ENCODE data around the gene ALPG.
"Not testable (repeated sequence)": the region's sequence is repeated elsewhere in the genome, so short reads cannot be mapped to it uniquely, and the experiment has no call there.

Gene ALPG

DNA sequence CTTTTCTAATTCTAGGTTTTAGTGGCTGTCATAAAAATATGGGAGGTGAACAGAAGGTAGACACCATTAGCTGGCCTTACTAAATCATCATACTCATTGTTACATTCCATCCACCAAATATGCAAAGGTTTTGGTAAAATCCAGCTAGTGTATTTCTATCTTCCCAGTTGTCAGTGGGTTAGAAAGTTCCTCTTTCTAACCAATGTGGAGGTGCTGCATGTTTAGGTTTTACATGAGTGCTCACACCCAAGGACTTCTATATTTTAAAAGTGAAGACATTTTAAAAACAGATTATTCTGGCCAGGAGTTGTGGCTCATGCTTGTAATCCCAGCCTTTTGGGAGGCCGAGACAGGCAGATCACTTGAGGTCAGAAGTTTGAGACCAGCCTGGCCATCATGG, 22.2 kb upstream of the ALPG start:
- H2AK5ac ChIP-seq (ENCODE audit: low read length): no peak overlapping the region
- no peak for DNase-seq
- H3K4me3 ChIP-seq (ENCODE audit: low read depth, low read length): no peak overlapping the region
- H3K27me3 ChIP-seq (ENCODE audit: insufficient read depth, low read length): no peaks in the 10 kb centered on the region
- H2BK12ac ChIP-seq (ENCODE audit: low read length): no peak overlapping the region
- no peak overlapping the region for H3K14ac ChIP-seq (ENCODE audit: low read length)
- H3K36me3 ChIP-seq (ENCODE audit: control insufficient read depth in 1 of 2, insufficient read depth in 2 of 2, low read length in 2 of 2): no peaks in the 10 kb centered on the region
- no peak overlapping the region for H2AFZ ChIP-seq (ENCODE audit: insufficient read depth, low read length, poor library complexity)
- no peak overlapping the region for H3K23ac ChIP-seq (ENCODE audit: low read length)
- no peak overlapping the region for H4K8ac ChIP-seq (ENCODE audit: low read depth, low read length)
- no peak overlapping the region for H3K18ac ChIP-seq (ENCODE audit: low read length)
- peaks cover 13 to 18% of the 10 kb centered on the region in 2 experiments for H3K4me1 ChIP-seq (ENCODE audit: control insufficient read depth in 1 of 2, insufficient read depth in 2 of 2, low read length in 2 of 2)
- H4K12ac ChIP-seq (ENCODE audit: low read depth, low read length): no peak overlapping the region
- no peak overlapping the region for H3K4me2 ChIP-seq (ENCODE audit: low read length)
- peaks cover 34% of the 10 kb centered on the region for H3K79me1 ChIP-seq (ENCODE audit: low read length)
- no peak overlapping the region for H3K9ac ChIP-seq (ENCODE audit: low read length)
- H4K91ac ChIP-seq (ENCODE audit: low read depth, low read length): no peak overlapping the region
- peaks cover 18% of the 10 kb centered on the region for H3K79me2 ChIP-seq (ENCODE audit: control insufficient read depth, insufficient read depth, low read length, poor library complexity)
- no peaks in the 10 kb centered on the region for H3K9me3 ChIP-seq (ENCODE audit: insufficient read depth, low read depth, low read length)
- no peak overlapping the region for H2BK5ac ChIP-seq (ENCODE audit: low read depth, low read length, poor library complexity)
- peak overlapping the region; percentile 25 for H3K4ac ChIP-seq (ENCODE audit: low read depth, low read length)
- WGBS (ENCODE audit: extremely low coverage, insufficient coverage, insufficient read length): no CpG with 5 or more reads among the region's 1 CpG
- no peak overlapping the region for H3K27ac ChIP-seq (ENCODE audit: low read depth, low read length)
- no peak overlapping the region for H2BK120ac ChIP-seq (ENCODE audit: insufficient read depth, low read length, poor library complexity)

DNA sequence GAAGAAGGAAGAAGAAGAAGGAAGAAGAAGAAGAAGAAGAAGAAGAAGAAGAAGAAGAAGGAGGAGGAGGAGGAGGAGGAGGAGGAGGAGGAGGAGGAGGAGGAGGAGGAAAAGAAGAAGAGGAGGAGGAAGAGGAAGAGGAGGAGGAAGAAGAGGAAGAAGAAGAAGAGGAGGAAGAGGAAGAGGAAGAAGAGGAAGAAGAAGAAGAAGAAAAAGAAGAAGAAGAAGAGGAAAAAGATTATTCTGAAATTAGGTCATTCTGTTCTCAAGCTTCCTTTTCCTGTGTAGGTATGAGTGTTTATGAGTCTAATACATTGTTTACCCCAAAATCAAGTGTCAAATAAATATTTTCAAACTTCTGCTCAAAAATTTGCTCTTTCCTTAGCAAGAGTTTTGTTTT, 21.6 kb upstream of the ALPG start:
- H2BK12ac ChIP-seq (ENCODE audit: low read length); H3K9ac ChIP-seq (ENCODE audit: low read length); H3K36me3 ChIP-seq (ENCODE audit: control insufficient read depth in 1 of 2, insufficient read depth in 2 of 2, low read length in 2 of 2); H3K4ac ChIP-seq (ENCODE audit: low read depth, low read length); H3K4me2 ChIP-seq (ENCODE audit: low read length); H4K8ac ChIP-seq (ENCODE audit: low read depth, low read length); H3K23ac ChIP-seq (ENCODE audit: low read length); H4K12ac ChIP-seq (ENCODE audit: low read depth, low read length); H2BK120ac ChIP-seq (ENCODE audit: insufficient read depth, low read length, poor library complexity); H3K4me3 ChIP-seq (ENCODE audit: low read depth, low read length); H2AK5ac ChIP-seq (ENCODE audit: low read length); H3K27me3 ChIP-seq (ENCODE audit: insufficient read depth, low read length); H3K9me3 ChIP-seq (ENCODE audit: insufficient read depth, low read depth, low read length); DNase-seq; H3K18ac ChIP-seq (ENCODE audit: low read length); H2AFZ ChIP-seq (ENCODE audit: insufficient read depth, low read length, poor library complexity); H3K14ac ChIP-seq (ENCODE audit: low read length): not testable (repeated sequence)
- Histone ChIP-seq H3K79me1 (ENCODE audit: low read length) (peaks cover 35% of the 10 kb centered on the region), H3K79me2 (ENCODE audit: control insufficient read depth, insufficient read depth, low read length, poor library complexity) (peaks cover 18% of the 10 kb centered on the region), H3K27ac (ENCODE audit: low read depth, low read length) (peak overlapping the region; percentile 84), H2BK5ac (ENCODE audit: low read depth, low read length, poor library complexity) (peak overlapping the region; percentile 37), H3K4me1 (ENCODE audit: control insufficient read depth in 1 of 2, insufficient read depth in 2 of 2, low read length in 2 of 2) (peaks cover 14 to 19% of the 10 kb centered on the region in 2 experiments), H4K91ac (ENCODE audit: low read depth, low read length) (peak overlapping the region; percentile 45)

DNA sequence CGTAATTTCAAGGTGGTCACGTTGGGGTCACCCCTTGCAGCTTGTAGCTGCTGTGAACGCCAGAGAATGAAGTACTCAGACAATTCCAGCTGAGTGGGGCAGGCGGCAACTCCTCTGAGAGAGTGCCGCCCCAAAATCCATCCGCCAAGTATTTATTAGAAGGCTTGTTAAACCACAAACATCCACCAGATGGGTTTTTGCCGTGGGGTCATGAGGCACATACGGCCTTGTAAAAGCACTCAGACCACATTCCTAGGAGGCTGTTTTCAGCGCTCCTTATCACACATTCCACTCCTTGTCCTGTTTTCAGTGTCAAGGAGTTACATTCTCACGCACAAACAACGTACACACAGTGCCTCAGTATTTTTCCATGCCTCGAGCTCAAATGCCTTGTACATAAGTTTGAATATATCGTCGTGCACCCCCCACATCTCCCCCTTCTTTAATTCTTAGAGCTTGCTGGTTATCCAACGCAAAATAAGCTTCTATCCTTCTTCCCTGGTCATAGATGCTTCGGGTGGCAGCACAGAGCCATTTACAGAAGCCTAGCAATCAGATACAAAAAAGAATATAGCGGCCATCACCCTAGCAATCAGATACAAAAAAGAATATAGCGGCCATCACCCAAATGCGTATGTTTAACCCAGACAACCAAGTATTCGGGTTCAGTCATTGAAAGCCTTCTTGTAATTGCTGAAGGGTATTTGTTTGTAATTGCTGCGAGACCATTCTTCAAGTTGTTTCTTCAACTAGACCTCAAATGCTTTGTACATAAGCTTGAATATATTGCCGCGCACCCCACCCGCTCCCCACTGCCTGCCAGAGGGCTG, 20.8 kb upstream of the ALPG start:
- H3K36me3 ChIP-seq (ENCODE audit: control insufficient read depth in 1 of 2, insufficient read depth in 2 of 2, low read length in 2 of 2): no peaks in the 10 kb centered on the region
- peak overlapping the region; percentile 98 for H4K12ac ChIP-seq (ENCODE audit: low read depth, low read length)
- peak overlapping the region; percentile 72 for H2AK5ac ChIP-seq (ENCODE audit: low read length)

DNA sequence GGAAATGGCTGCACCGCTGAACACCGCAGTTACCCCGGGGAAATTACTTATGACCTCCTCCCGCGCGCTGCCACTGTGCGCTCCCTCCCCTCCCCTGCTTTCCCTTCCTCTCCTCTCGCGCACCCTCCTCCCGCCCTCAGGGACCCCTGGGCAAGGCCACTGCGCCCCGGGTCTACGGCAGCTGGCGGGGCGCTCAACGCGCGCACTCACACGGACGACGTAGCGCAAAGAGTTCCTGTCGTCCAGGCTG, 20.2 kb upstream of the ALPG start:
- Histone ChIP-seq H2AK5ac (ENCODE audit: low read length) (peak overlapping the region; percentile 72), H3K4me3 (ENCODE audit: low read depth, low read length) (peak overlapping the region; percentile 75), H4K12ac (ENCODE audit: low read depth, low read length) (peak overlapping the region; percentile 98), H2BK12ac (ENCODE audit: low read length) (peak overlapping the region; percentile 99), H3K79me1 (ENCODE audit: low read length) (peaks cover 38% of the 10 kb centered on the region), H3K79me2 (ENCODE audit: control insufficient read depth, insufficient read depth, low read length, poor library complexity) (peaks cover 18% of the 10 kb centered on the region), H2AFZ (ENCODE audit: insufficient read depth, low read length, poor library complexity) (peak overlapping the region; percentile 82), H2BK5ac (ENCODE audit: low read depth, low read length, poor library complexity) (peak overlapping the region; percentile 97), H2BK120ac (ENCODE audit: insufficient read depth, low read length, poor library complexity) (peak overlapping the region; percentile 99), H3K9ac (ENCODE audit: low read length) (peak overlapping the region; percentile 42), H4K91ac (ENCODE audit: low read depth, low read length) (peak overlapping the region; percentile 99), H3K18ac (ENCODE audit: low read length) (peak overlapping the region; percentile 99), H3K27me3 (ENCODE audit: insufficient read depth, low read length) (no peaks in the 10 kb centered on the region), H3K14ac (ENCODE audit: low read length) (peak overlapping the region; percentile 99), H3K9me3 (ENCODE audit: insufficient read depth, low read depth, low read length) (no peaks in the 10 kb centered on the region), H3K27ac (ENCODE audit: low read depth, low read length) (peak overlapping the region; percentile 98), H3K23ac (ENCODE audit: low read length) (no peak overlapping the region), H3K4me2 (ENCODE audit: low read length) (peak overlapping the region; percentile 70), H3K4me1 (ENCODE audit: control insufficient read depth in 1 of 2, insufficient read depth in 2 of 2, low read length in 2 of 2) (peaks cover 18 to 22% of the 10 kb centered on the region in 2 experiments), H3K4ac (ENCODE audit: low read depth, low read length) (peak overlapping the region; percentile 99), H4K8ac (ENCODE audit: low read depth, low read length) (peak overlapping the region; percentile 96), H3K36me3 (ENCODE audit: control insufficient read depth in 1 of 2, insufficient read depth in 2 of 2, low read length in 2 of 2) (no peaks in the 10 kb centered on the region)
- no peak for DNase-seq
- no CpG with 5 or more reads among the region's 23 CpGs for WGBS (ENCODE audit: extremely low coverage, insufficient coverage, insufficient read length)

More for the DNA sequence above, 20.8 kb upstream of the ALPG start:
- H3K23ac ChIP-seq (ENCODE audit: low read length): no peak overlapping the region
- H3K4me3 ChIP-seq (ENCODE audit: low read depth, low read length): peak overlapping the region; percentile 75
- peak overlapping the region; percentile 99 for H2BK12ac ChIP-seq (ENCODE audit: low read length)
- H2AFZ ChIP-seq (ENCODE audit: insufficient read depth, low read length, poor library complexity): peak overlapping the region; percentile 82
- no CpG with 5 or more reads among the region's 24 CpGs for WGBS (ENCODE audit: extremely low coverage, insufficient coverage, insufficient read length)
- H2BK5ac ChIP-seq (ENCODE audit: low read depth, low read length, poor library complexity): peak overlapping the region; percentile 97
- H3K79me2 ChIP-seq (ENCODE audit: control insufficient read depth, insufficient read depth, low read length, poor library complexity): peaks cover 18% of the 10 kb centered on the region
- peak overlapping the region; percentile 99 for H2BK120ac ChIP-seq (ENCODE audit: insufficient read depth, low read length, poor library complexity)
- peak overlapping the region; percentile 99 for H4K91ac ChIP-seq (ENCODE audit: low read depth, low read length)
- peaks cover 38% of the 10 kb centered on the region for H3K79me1 ChIP-seq (ENCODE audit: low read length)
- peak overlapping the region; percentile 96 for H4K8ac ChIP-seq (ENCODE audit: low read depth, low read length)
- H3K9me3 ChIP-seq (ENCODE audit: insufficient read depth, low read depth, low read length): no peaks in the 10 kb centered on the region
- H3K27me3 ChIP-seq (ENCODE audit: insufficient read depth, low read length): no peaks in the 10 kb centered on the region
- H3K4ac ChIP-seq (ENCODE audit: low read depth, low read length): peak overlapping the region; percentile 99
- peak overlapping the region; percentile 42 for H3K9ac ChIP-seq (ENCODE audit: low read length)
- peaks cover 18 to 22% of the 10 kb centered on the region in 2 experiments for H3K4me1 ChIP-seq (ENCODE audit: control insufficient read depth in 1 of 2, insufficient read depth in 2 of 2, low read length in 2 of 2)
- peak overlapping the region; percentile 99 for H3K18ac ChIP-seq (ENCODE audit: low read length)
- peak overlapping the region; percentile 98 for H3K27ac ChIP-seq (ENCODE audit: low read depth, low read length)
- peak overlapping the region; percentile 99 for H3K14ac ChIP-seq (ENCODE audit: low read length)
- DNase-seq: peak; percentile 97 to 99
- H3K4me2 ChIP-seq (ENCODE audit: low read length): peak overlapping the region; percentile 70
